Endothelial cell of umbilical vein (primary cell): ENCODE measurements around the gene COQ2. TPM values are rescaled to one million over a fixed set of nuclear protein-coding genes. Genes with fewer than 3 reads are reported as not detected.

Experiments
- BruUV-seq: library from RNA; stranded (reverse); fragments of 400-500 nt; replicated peaks from 2 replicates; lab custom pipeline; 2021; lab: Mats Ljungman, UMichigan
- CTCF ChIA-PET: fragments of 300-600, 350-600 bp; sonication (Branson Sonifier 250); formaldehyde crosslinking; loops from one replicate; lab custom pipeline; 2021; ENCODE audit warnings: antibody characterized with exemption, inconsistent platforms; lab: Charles Lee
- POLR2A ChIA-PET: fragments of 300-600, 350-600 bp; sonication (Branson Sonifier 250); formaldehyde crosslinking; loops from one replicate; lab custom pipeline; 2021; ENCODE audit warnings: antibody characterized with exemption, inconsistent platforms; lab: Charles Lee
- DNase-seq: peaks from one replicate; pipeline ENCODE4 v3.0.0-alpha.2; 2011; ENCODE audit warnings: low read depth, low spot score
- FAIRE-seq: peaks from 2 replicates; lab custom pipeline; 2011; peaks lifted over from hg19 to GRCh38; lab: Jason Lieb, UNC
- H2AFZ ChIP-seq: 2 replicates; pipeline ENCODE4 v1.6.0; 2012; ENCODE audit warnings: low read depth, low read length, control low read depth, inconsistent platforms
- H3K27ac ChIP-seq: 2 replicates; pipeline ENCODE4 v1.5.1; 2011; ENCODE audit warnings: low read depth, mild to moderate bottlenecking, control low read depth, low read length, moderate library complexity; ENCODE audit not compliant: insufficient read depth
- H3K27me3 ChIP-seq, 2 experiments: 2 replicates each; pipeline versions ENCODE4 v1.6.0 to v1.6.1; 2011; ENCODE audit warnings: low read length in 2 of 2, mixed read lengths in 1 of 2; ENCODE audit not compliant: control insufficient read depth in 2 of 2, insufficient read depth in 2 of 2
- H3K36me3 ChIP-seq, 2 experiments: 2 replicates in 1 of 2; 3 replicates in 1 of 2; pipeline ENCODE4 v1.5.1; 2011; ENCODE audit warnings: low read length in 2 of 2, mild to moderate bottlenecking in 1 of 2, moderate library complexity in 1 of 2; ENCODE audit not compliant: control insufficient read depth in 2 of 2, insufficient read depth in 2 of 2; ENCODE audit errors: extremely low read depth in 1 of 2
- H3K4me1 ChIP-seq: 3 replicates; pipeline ENCODE4 v1.5.1; 2011; ENCODE audit warnings: mild to moderate bottlenecking, low read length; ENCODE audit not compliant: control insufficient read depth, insufficient read depth; ENCODE audit errors: extremely low read depth
- H3K4me2 ChIP-seq: 2 replicates; pipeline ENCODE4 v1.6.1; 2011; ENCODE audit warnings: low read length, control low read depth, mixed read lengths; ENCODE audit not compliant: insufficient read depth
- H3K4me3 ChIP-seq, 3 experiments: fragments of 200-600 bp in 1 of 3; sonication (generic), shearing (Covaris generic) in 1 of 3; replicated peaks in 1 of 3; 2 replicates each; pipeline ENCODE4 v1.5.1; 2011 to 2016; ENCODE audit warnings: control low read depth in 3 of 3, low read length in 3 of 3, mild to moderate bottlenecking in 2 of 3, inconsistent platforms in 1 of 3, low read depth in 1 of 3, moderate library complexity in 1 of 3; ENCODE audit not compliant: insufficient read depth in 1 of 3
- H3K79me2 ChIP-seq: 2 replicates; pipeline ENCODE4 v1.6.0; 2012; ENCODE audit warnings: low read length, inconsistent platforms; ENCODE audit not compliant: control insufficient read depth, insufficient read depth
- H3K9ac ChIP-seq: replicated peaks from 2 replicates; pipeline ENCODE3; 2011; ENCODE audit warnings: low read length, control low read depth; ENCODE audit not compliant: insufficient read depth; ENCODE audit errors: extremely low read depth
- H3K9me1 ChIP-seq: replicated peaks from 3 replicates; pipeline ENCODE4 v1.6.0; 2011; ENCODE audit warnings: mild to moderate bottlenecking, low read length; ENCODE audit not compliant: control insufficient read depth, insufficient read depth; ENCODE audit errors: extremely low read depth
- H3K9me3 ChIP-seq: replicated peaks from 2 replicates; pipeline ENCODE4 v1.5.1; 2012; ENCODE audit warnings: low read length, inconsistent platforms; ENCODE audit not compliant: control insufficient read depth, insufficient read depth
- H4K20me1 ChIP-seq: replicated peaks from 2 replicates; pipeline ENCODE3; 2011; ENCODE audit warnings: mild to moderate bottlenecking, low read length; ENCODE audit not compliant: control insufficient read depth, insufficient read depth; ENCODE audit errors: extremely low read depth
- CTCF ChIP-seq, 2 donors: IDR thresholded peaks; 1 replicate in 1 of 2; 2 replicates in 1 of 2; pipeline ENCODE4 v1.5.1; 2011; ENCODE audit warnings: low read length in 2 of 2, mild to moderate bottlenecking in 2 of 2, moderate library complexity in 2 of 2, control low read depth in 1 of 2, inconsistent platforms in 1 of 2, low read depth in 1 of 2; ENCODE audit not compliant: insufficient read depth in 1 of 2; ENCODE audit errors: extremely low read depth in 1 of 2
- EZH2 ChIP-seq: IDR thresholded peaks from 2 replicates; pipeline ENCODE4 v1.6.1; 2012; ENCODE audit warnings: borderline replicate concordance, low read depth, mild to moderate bottlenecking, moderate library complexity, low read length, inconsistent platforms; ENCODE audit not compliant: severe bottlenecking
- FOS ChIP-seq: IDR thresholded peaks from 2 replicates; pipeline ENCODE4 v1.6.1; 2011; ENCODE audit warnings: mild to moderate bottlenecking, low read length, moderate library complexity, borderline replicate concordance; ENCODE audit not compliant: insufficient read depth
- GATA2 ChIP-seq: IDR thresholded peaks from 2 replicates; pipeline ENCODE4 v1.7.0; 2011; ENCODE audit warnings: low read depth, mild to moderate bottlenecking, moderate library complexity, mixed read lengths, low read length; ENCODE audit not compliant: insufficient read length, insufficient read depth
- JUN ChIP-seq: IDR thresholded peaks from 2 replicates; pipeline ENCODE4 v1.6.1; 2011; ENCODE audit warnings: borderline replicate concordance, low read depth; ENCODE audit not compliant: insufficient read length, insufficient read depth
- MYC ChIP-seq: IDR thresholded peaks from one replicate; pipeline ENCODE4 v1.6.1; 2011; ENCODE audit warnings: mild to moderate bottlenecking, low read depth, low read length
- POLR2A ChIP-seq: IDR thresholded peaks from 2 replicates; pipeline ENCODE4 v1.6.1; 2012; ENCODE audit warnings: low read depth, mild to moderate bottlenecking, control low read depth, low read length
- POLR2AphosphoS5 ChIP-seq: IDR thresholded peaks from 2 replicates; pipeline ENCODE4 v1.6.1; 2012; ENCODE audit warnings: low read depth, mild to moderate bottlenecking, control low read depth, low read length, moderate library complexity; ENCODE audit not compliant: insufficient read depth
- dilution Hi-C: fragments of 300-500 bp; cut with MboI; formaldehyde crosslinking; loops from one replicate; pipeline ENCODE4 v1.15.0; 2019; ENCODE audit warnings: low sequenced_read_pairs; ENCODE audit not compliant: extremely low pct_ligation_motif_present
- intact Hi-C: fragments of 100-400 bp; cut with micrococcal nuclease; formaldehyde crosslinking; loops from one replicate; pipeline ENCODE4 v1.10.0; 2022
- polyA plus RNA-seq, 4 experiments: library from polyadenylated mRNA; depleted of rRNA in 3 of 4; stranded (reverse) in 3 of 4; unstranded in 1 of 4; fragments of >200 nt; gene quantifications; 2 replicates each; pipeline versions ENCODE4 v1.2.1 to v1.2.3, GENCODE V29; 2011 to 2012; ENCODE audit warnings: missing spikeins in 1 of 4
- total RNA-seq: library from RNA; stranded (reverse); gene quantifications from 2 replicates; pipeline ENCODE4 v1.2.3, GENCODE V29; 2021
- TF ChIP-seq, protein P1 (sequence below): IDR thresholded peaks from 2 replicates; pipeline ENCODE4 v1.6.1; 2011; ENCODE audit not compliant: insufficient read depth, insufficient read length

Gene COQ2
- total and polyA plus RNA-seq, 2 donors (not counting 3 experiments of a cell fraction or from before 2014, with no cell fraction given), result 25.5 to 28.0 TPM

GRCh38 chr4:83258461-83258860 is 26.1 kb downstream of the COQ2 start:
- dilution Hi-C loops, result no loop called here
- no peaks in the 10 kb centered on the region for H3K27me3 ChIP-seq

More at GRCh38 chr4:83258461-83258860, 26.1 kb downstream of the COQ2 start:
- TF ChIP-seq POLR2A (no peak), GATA2 (no peak), EZH2 (no peak), CTCF (IDR thresholded peaks at IDR 0.05; ENCODE audit: extremely low read depth in 1 of 2, insufficient read depth in 1 of 2, low read depth in 1 of 2, low read length in 2 of 2) (no peak), MYC (no peak), FOS (no peak), POLR2AphosphoS5 (no peak), JUN (no peak)
- TF ChIP-seq, protein P1, sequence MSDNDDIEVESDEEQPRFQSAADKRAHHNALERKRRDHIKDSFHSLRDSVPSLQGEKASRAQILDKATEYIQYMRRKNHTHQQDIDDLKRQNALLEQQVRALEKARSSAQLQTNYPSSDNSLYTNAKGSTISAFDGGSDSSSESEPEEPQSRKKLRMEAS, result no peak
- Histone ChIP-seq H3K9ac (no peak overlapping the region), H3K36me3 (no peaks in the 10 kb centered on the region), H2AFZ (no peak overlapping the region), H3K4me1 (peaks cover 39% of the 10 kb centered on the region), H4K20me1 (no peaks in the 10 kb centered on the region), H3K9me3 (no peaks in the 10 kb centered on the region), H3K27ac (no peak overlapping the region), H3K4me3 (no peak overlapping the region), H3K9me1 (no peaks in the 10 kb centered on the region), H3K4me2 (no peak overlapping the region), H3K79me2 (no peaks in the 10 kb centered on the region)
- POLR2A ChIA-PET, result no interaction called here
- FAIRE-seq, result no peak
- CTCF ChIA-PET, result interaction anchor here (2.4 to 8.4 kb wide), 3 partner anchors 8 to 202 kb away, joined by 26 to 125 read pairs (median 120); no protein-coding TSS in a partner anchor
- intact Hi-C loops, result loop anchor here (10.0 kb wide), 1 partner anchor 464 kb away; the partner anchor contains the start of gene SCD5
- no TSS peak for BruUV-seq
- DNase-seq, result no peak
